ENCODE results near the gene USP46. TPM values are rescaled to one million over a fixed set of nuclear protein-coding genes. Genes with fewer than 3 reads are reported as not detected.

The USP46 gene
- total and polyA plus RNA-seq, 2 of the 13 experiments (the other 11 are each of a cell fraction or from before 2014, with no cell fraction given) = 4.7 to 17.4 TPM

- TF ChIP-seq FOXP4 (CRISPR knock-in tag; IDR thresholded peaks at IDR 0.05) (no peak), ZNF747 (CRISPR knock-in tag; IDR thresholded peaks at IDR 0.05; ENCODE audit: borderline replicate concordance) (no peak), SP2 (CRISPR knock-in tag; IDR thresholded peaks at IDR 0.05) (no peak), BHLHE40 (IDR thresholded peaks at IDR 0.05; ENCODE audit: low read length) (no peak), BCLAF1 (IDR thresholded peaks at IDR 0.05) (no peak), HNRNPLL (IDR thresholded peaks at IDR 0.05; ENCODE audit: low read depth, low read length, poor library complexity, severe bottlenecking) (no peak), HOXA9 (CRISPR knock-in tag; IDR thresholded peaks at IDR 0.05; ENCODE audit: borderline replicate concordance) (no peak)
Observed at GRCh38 chr4:52627876-52628275, 31.2 kb downstream of the USP46 start (continued).

DNA sequence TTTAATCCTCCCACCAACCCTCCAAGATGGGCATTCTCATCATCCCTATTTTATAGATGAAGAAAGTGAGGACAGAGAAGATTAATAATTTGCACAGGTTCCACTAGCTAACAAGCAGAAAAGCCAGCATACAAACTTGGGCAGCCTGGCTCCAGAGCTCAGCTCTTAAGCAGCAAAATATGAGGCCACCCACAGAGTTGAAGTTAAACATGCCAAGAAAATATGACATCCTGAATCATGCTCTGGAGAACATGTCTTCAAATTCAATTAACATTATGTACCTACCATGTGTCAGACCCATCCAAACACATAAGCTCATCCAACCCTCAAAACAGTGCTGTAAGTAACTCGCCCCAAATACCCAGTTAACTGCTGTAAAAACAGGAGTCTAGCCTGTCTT lies 33.9 kb downstream of the USP46 start:
- no TSS peak for BruUV-seq (replicated peaks)
- ATAC-seq = no peak
- POLR2A ChIA-PET = no interaction called here
- TF ChIP-seq SIX1 (CRISPR knock-in tag; IDR thresholded peaks at IDR 0.05; ENCODE audit: borderline replicate concordance) = no peak
- TF ChIP-seq KDM5B (CRISPR knock-in tag; IDR thresholded peaks at IDR 0.05; ENCODE audit: borderline replicate concordance) = no peak
- TF ChIP-seq NCOR1 (IDR thresholded peaks at IDR 0.05; ENCODE audit: borderline replicate concordance, low read length) = no peak
- no peak for TF ChIP-seq MLX (CRISPR knock-in tag; IDR thresholded peaks at IDR 0.05)
- no peak for TF ChIP-seq ZSCAN5A (CRISPR knock-in tag; IDR thresholded peaks at IDR 0.05; ENCODE audit: borderline replicate concordance)
- TF ChIP-seq SMAD9 (CRISPR knock-in tag; IDR thresholded peaks at IDR 0.05) = no peak
- no peak for TF ChIP-seq FOXK1 (CRISPR knock-in tag; IDR thresholded peaks at IDR 0.05; ENCODE audit: borderline replicate concordance, low read depth)
- no peak for TF ChIP-seq ZNF501 (CRISPR knock-in tag; IDR thresholded peaks at IDR 0.05)
- no peak for TF ChIP-seq ZNF562 (CRISPR knock-in tag; IDR thresholded peaks at IDR 0.05; ENCODE audit: borderline replicate concordance)
- TF ChIP-seq ZNF709 (CRISPR knock-in tag; IDR thresholded peaks at IDR 0.05) = no peak
- TF ChIP-seq ZNF30 (CRISPR knock-in tag; IDR thresholded peaks at IDR 0.05) = no peak

More for the DNA sequence above, 33.9 kb downstream of the USP46 start:
- Histone ChIP-seq H3K4me1 (ENCODE audit: insufficient read depth, low read length) (no peaks in the 10 kb centered on the region), H3K9me3 (ENCODE audit: low read length) (no peaks in the 10 kb centered on the region), H3K27me3 (ENCODE audit: control insufficient read depth in 1 of 2, insufficient read depth in 2 of 2, low read length in 2 of 2) (no peaks in the 10 kb centered on the region), H2AFZ (ENCODE audit: low read length) (no peak overlapping the region), H3K4me3 (replicated peaks in 1 of 3; ENCODE audit: insufficient read depth in 1 of 3, low read depth in 2 of 3, low read length in 3 of 3) (no peak overlapping the region), H3K9ac (ENCODE audit: insufficient read depth, low read depth, low read length) (no peak overlapping the region), H4K20me1 (ENCODE audit: insufficient read depth, low read length) (no peaks in the 10 kb centered on the region), H3K36me3 (replicated peaks in 1 of 2; ENCODE audit: control insufficient read depth in 1 of 2, insufficient read depth in 2 of 2, low read length in 2 of 2) (peaks cover 0 to 14% of the 10 kb centered on the region in 2 experiments; a peak in 3 of 5 replicates), H3K79me2 (ENCODE audit: insufficient read depth, low read length) (no peaks in the 10 kb centered on the region), H3K4me2 (ENCODE audit: low read depth, low read length) (no peak overlapping the region), H3K27ac (ENCODE audit: extremely low read length, insufficient read depth, low read length) (no peak overlapping the region)
- intact Hi-C loops (cut with micrococcal nuclease; ENCODE audit: unreplicated experiment) (no loop called here), in situ Hi-C loops (cut with HindIII; ENCODE audit: extremely low pct_ligation_motif_present, low pct_unique_long_range_greater_than_20kb) (no loop called here)
- DNase-seq (ENCODE audit: low spot score) (no peak), FAIRE-seq (no peak)
- CTCF ChIA-PET (ENCODE audit: low intra/inter-chr PET ratio, low total read pairs) = no interaction called here
- WGBS (ENCODE audit: low lambda C conversion rate) = 100% methylated on average over 1 of the region's 1 CpG

Measured in HepG2 (cell line).